ENCODE results near the gene XYLT2.
"Not testable (repeated sequence)": the region's sequence is repeated elsewhere in the genome, so short reads cannot be mapped to it uniquely, and the experiment has no call there.

Gene XYLT2

DNA sequence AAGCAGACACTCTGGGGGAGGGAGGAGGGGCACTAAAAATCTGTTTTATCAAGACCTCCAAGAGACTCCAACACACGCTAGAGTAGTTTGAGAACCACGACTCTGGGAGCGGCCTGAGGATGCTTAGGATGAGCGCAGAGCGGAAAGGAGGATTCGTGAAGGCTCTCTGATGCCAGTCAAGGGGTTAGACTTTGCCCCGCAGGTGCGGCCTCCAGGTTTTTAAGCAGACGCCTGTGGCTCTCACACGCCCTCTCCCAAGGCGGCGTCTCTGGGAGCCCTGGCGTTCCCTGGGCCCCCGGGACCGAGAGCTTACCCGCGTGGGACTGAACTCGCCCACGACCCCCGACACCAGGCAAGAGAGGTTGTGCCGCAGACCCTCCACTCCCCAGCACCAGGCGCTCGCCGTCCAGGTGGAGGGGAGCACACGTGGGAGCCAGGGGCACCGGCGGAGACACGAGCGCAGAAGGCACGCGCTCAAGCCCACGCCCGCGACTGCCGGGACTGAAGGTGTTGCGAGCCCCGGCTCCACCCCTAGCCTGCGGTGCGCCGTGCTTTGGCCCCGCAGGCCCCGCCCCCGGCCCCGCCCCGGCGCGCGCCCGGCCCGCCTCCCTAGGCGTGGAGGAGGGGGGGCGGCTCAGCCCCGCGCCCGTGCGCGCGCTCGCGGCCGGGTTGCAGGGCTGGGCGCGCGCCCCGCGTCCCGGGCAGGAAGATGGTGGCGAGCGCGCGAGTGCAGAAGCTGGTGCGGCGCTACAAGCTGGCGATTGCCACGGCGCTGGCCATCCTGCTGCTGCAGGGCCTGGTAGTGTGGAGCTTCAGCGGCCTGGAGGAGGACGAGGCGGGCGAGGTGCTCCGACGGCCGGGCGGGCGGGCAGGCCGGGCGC lies at the start of gene XYLT2:
XYLT2 (plus strand) TSS at position 695 of the 881 bp plus-strand sequence; CDS start at position 710, 15 bp downstream.
- peak in 51 of 56 donors; percentile 16 to 87 (median 52) for DNase-seq

DNA sequence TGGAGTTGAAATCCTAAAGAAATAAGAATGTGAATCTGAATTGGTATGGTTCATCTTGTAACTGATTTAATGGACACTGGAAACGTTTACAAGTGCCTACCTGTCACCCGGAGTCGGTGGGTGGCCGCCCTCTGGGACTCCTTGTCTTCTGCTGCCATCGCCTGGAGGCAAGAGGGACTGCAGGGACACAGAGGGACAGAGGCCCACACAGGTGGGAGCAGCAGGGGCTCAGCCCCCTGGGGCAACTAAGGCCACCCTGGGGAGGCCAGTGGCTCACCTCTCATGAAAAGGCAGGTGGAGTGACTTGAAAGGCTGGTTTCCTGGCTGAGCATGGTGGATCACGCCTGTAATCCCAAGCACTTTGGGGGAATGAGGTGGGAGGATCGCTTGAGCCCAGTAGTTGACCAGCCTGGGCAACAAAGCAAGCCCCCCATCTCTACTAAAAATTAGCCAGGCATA lies 48.5 kb upstream of the XYLT2 start:
- DNase-seq = peak in 50 of 56 donors; percentile 2 to 68 (median 24)

DNA sequence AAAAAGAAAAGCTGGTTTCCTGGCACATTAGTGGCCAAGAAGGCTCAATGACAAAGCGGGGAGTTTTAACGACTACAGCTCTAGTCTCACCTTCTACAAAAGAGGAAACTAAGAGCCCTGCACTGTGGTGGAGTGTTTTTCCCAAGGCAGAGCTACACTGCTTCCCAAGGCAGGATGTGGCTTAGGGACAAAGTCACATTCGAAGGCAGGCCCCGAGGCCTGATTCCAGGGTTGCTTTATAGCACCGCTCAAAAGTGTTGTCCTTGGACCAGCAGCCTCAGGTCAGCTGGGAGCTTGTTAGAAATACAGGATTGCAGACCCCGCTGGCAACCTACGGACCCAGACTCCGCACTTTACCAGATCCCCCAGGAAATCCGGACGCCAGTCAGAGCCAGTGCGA lies 47.9 kb upstream of the XYLT2 start:
- no peak for DNase-seq

DNA sequence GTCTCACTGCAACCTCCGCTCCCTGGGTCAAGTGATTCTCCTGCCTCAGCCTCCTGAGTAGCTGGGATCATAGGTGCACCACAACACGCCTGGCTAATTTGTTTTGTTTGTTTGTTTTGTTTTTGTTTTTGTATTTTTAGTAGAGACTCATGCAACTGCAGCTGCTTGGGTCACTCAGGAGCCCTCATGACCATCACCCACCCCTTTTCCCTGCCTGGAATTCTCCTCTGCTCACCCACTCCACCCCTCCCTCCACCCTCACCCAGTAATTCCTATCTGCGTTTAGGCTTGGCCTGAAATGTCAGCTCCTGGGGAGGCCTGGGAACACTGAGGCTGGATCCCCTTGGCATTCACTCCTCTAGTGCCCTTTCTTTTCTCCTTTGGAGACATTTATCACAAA lies 46.1 kb upstream of the XYLT2 start:
- DNase-seq = no peak

DNA sequence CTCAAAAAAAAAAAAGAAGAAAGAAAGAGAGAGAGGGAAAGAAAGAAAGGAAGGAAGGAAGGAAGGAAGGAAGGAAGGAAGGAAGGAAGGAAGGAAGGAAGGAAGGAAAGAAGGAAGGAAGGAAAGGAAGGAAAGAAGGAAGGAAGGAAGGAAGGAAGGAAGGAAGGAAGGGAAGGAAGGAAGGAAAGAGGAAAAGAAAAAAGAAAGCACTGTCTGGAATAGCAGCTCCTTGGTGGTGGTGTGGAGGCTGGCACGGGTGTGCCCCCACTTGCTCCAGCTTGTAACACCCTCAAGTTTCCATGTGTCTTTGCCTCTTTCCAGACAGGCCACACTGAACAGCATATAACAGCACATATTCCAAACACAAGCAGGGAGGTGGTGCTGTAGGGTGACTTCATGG lies 45.1 kb upstream of the XYLT2 start:
- not testable (repeated sequence) for DNase-seq

DNA sequence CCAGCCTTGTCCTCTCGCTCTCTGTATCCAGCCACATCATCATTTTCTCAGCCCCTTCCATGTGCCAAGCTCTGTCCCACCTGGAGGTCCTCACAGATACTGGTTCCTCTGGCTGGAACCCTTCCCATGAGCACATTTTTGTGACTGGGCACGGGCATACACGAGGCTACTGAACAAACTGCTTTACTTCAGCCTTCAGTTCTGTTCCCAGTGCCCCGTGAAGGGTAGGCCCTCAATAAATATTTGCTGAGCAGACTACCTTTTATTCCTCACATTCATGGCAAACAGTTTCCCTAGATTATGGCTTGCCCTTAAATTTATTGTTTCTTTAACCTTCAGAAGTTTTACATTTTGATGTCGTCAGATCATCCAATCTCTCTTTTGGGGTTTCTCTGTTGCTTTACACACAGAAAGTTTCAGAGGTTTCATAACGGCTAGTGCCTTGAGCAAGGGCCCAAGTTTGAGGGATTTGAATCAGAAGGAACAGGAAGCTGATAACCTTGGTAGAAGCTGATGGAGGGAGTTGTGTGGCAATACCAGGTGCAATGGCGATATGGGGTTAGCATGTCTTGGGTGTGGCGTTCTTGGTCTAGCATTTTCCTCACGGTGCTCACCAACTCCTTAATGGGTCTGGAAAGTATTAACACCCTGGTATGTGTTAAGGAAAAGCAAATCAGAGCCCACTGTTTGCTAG lies 43.9 kb upstream of the XYLT2 start:
- no peak for DNase-seq

DNA sequence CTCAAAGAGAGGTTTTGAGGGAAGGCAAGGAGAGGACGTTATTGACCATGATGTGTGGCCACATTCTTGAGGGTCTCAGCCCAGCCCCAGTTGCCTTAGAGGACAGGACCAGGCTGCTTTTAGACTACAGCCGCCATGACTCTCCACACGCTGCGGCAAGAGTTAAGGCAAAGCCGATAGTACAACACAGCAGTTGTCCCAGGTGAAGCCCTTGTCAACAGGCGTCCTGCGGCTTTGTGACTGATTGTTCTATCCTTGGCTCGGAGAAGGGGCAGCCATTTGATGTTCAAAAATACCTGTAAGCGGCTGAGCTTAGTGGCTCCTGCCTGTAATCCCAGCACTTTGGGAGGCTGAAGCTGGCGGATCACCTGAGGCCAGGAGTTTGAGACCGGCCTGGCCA lies 42.9 kb upstream of the XYLT2 start:
- DNase-seq = no peak

DNA sequence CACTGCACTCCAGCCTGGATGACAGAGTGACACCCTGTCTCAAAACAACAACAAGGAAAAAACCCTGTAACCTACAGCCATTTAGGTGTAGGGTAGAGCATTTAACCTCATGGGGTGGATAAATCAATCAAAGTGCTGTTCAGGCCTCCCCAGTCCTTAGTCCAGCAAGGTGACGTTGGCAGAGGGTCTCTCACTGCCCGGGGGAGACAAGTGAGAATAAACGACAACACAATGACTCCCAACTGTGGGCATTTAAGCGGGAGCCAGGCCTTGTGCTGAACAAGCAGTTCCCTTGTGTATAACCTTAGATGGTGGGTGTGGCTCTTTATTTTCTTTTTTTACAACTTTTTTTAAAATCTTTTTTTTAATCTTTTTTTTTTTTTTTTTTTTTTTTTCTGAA lies 42.3 kb upstream of the XYLT2 start:
- no peak for DNase-seq

DNA sequence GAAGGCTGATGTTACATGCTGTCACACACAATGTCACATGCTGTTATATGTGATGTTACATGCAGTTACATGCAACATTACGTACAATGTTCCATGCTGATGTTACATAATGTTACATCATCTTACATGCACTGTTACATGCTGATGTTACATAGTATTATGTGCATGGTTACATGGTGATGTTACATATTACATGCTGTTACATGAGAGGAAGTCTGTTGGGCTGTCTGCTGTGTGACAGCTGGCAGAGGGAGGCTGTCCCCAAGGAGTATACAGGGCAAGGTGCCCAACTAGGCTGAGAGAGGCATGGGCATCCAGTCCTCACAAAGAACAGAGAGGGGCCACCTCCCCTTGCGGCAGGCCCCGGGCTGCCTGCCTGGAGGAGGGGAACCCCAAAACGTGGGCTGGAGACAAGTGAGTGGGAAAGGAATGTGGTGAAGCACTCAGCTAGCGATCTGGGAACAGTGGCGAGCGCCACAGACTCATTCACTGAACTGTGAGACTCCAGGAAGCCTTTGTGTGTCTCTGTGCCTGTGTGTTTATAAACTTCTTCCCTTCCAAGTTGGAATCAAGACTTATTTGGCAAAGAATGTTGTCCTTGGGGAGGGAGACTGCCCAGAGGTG lies 41.0 kb upstream of the XYLT2 start:
- no peak for DNase-seq

DNA sequence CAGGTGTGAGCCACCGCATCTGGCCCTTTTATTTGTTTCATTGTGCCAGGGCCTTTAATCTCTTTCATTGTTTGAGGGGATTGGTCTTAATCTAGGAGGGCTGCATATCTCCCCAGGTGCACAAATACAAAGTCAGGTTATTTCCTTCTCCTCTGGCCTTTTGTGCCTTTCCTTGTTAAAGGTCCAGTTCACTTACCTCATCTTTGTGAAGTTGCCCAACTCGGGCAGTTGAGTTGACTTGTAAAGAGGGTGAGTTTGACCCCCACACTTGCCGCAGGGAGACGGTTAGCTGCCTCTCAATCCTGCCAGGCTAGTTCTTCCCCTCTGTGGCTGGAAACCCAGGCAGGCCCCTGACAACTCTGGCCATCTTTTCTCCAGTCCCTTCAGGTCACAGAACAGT lies 38.3 kb upstream of the XYLT2 start:
- DNase-seq = no peak

DNA sequence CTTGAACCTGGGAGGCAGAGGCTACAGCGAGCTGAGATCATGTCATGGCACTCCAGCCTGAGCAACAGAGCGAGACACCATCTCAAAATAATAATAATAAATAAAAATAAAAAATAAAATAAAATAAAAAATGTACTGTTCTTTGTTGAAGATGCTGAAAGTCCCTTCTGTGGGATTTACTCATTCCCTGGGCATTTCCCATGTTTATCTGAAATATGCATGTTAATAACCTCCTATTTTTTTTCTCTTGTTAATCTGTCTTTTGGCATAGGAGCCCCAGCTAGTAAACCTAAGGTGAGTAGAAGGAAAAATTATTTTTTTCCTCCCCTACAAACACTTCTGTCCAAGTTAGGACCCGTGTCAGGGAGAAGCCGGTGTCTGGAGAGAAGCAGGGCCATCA lies 37.3 kb upstream of the XYLT2 start:
- no peak for DNase-seq

DNA sequence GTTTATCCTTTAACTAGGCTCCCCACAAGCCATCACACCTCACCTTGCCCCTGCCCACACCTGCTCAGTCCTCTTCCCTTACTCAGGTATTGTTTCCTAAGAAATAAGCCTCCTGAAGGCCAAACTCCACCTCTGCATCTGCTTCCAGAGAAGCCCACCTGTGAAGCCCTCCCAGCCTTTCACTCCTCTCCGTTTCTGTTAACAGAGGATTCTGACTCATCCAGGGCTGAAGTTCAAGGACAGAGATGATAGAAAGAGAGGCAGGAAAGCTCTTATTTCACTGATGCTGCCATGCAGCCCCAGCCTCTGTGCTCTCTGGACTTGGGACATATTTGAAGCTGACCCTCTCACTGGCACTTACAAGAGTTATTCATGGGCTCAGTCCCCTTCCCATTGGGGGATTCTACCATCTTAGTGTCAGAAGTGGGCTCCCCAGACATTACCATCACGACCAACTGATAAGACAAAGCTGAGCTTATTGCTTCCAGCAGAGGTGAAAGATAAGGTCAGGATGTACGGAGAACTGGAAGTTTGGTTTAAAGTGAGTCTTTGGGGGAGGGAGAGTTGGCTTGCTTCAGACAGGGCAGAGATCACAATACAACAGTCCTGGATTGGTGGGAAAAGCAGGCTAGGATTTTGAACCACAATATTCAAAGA lies 35.3 kb upstream of the XYLT2 start:
- DNase-seq = no peak

DNA sequence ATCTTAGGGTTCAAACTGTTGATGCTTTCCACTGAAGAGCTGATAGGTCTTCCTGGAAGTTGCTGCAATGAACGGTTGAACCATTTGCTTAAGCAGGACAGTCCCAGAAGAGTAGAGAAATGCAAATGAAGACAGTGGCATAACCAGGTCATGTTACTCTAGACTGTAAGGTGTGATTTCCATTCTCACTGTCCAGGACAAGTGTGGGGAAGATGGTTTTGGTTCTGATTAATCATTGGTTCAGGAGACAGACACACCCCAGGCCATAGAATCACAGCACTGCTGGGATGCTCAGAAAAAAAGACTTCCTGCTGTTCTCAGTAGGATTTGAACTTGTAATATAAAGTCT lies 34.8 kb upstream of the XYLT2 start:
- no peak for DNase-seq

DNA sequence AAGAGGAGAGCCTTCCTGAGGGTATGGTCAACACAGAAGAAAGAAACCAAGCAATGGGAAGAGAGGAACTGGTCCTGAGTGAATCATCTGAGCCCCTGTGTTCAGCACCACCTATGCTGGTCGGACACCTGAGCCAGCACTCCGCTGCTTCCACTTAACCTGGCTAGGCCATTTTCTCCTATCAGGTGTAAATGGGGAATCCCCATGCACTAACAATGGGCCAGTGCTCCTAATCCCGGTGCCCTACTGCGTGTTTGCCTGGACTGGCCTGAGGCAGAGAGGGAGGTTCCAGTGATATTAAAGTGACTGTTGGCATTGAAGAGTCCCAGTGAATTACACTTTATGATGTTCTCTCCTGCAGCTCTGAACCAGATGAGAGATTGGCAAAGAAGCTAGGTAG lies 34.4 kb upstream of the XYLT2 start:
- no peak for DNase-seq

DNA sequence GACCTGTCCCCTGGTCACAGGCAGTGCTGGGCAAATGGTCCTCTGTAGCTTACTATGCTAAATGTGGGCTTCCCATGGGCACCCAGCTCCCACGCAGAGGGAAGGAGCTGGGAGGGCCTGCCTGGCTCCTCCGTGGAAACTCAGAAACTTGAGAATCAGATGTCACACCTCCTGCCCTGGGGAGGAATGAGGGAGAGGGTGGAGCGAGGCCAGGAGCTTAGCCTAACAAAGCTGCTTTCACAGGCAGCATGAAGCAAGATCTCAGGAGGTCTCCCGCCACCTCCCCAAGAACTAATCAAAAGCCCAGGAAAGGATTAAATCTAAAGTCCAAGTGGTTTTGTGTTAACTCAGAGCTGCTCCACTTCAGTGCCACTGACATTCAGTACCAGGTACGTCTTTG lies 33.6 kb upstream of the XYLT2 start:
- no peak for DNase-seq

DNA sequence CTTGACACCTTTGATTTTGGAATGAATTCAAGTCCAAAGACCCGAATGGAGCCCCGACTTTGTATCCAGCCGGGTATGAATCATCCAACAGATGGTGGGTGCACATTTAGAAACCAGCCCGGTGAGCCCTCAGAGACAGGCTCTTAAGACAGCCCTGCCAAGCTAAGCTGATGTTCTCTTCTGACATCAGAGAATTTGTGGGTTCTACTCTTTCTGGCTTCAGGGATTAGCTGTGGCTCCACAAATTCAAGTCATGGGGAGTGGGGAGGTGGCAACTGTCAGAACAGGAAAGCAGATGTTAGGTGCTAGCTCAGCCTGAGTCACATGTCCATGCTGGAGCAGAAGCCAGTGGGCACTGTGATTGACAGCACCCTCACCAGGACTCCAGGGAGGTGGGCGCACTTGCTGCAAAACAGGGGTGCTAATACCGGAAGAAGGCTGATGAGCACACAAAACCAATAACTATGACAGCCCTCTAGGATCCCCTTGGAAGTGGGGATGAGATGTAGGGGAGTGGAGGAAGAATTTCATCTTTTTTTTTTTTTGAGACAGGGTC lies 31.4 kb upstream of the XYLT2 start:
- no peak for DNase-seq

DNA sequence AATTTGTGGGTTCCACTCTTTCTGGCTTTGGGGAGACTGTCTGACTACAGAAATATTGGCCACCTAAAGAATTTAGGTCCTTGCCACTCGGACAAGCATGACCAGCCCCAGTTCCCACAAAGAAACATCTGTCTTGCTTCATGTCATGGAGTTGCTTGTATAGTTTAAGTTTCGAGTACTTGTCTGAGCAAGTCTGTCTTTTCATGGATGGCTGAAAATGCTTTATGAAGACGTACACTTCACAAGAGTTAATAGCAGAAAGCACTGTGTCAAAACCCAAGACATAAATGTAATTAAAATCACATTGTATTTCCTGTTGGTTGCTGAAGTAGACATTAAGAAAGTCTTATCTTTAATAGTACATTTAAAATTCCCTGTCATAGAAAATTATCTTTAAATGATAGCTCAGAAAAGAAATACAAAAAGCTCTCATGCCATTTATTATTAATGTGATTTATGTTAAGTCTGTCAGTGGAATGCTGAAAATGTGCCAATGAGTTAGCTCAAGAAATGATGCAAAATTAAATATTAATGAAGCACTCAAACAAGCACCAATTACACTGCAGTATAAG lies 29.8 kb upstream of the XYLT2 start:
- no peak for DNase-seq

DNA sequence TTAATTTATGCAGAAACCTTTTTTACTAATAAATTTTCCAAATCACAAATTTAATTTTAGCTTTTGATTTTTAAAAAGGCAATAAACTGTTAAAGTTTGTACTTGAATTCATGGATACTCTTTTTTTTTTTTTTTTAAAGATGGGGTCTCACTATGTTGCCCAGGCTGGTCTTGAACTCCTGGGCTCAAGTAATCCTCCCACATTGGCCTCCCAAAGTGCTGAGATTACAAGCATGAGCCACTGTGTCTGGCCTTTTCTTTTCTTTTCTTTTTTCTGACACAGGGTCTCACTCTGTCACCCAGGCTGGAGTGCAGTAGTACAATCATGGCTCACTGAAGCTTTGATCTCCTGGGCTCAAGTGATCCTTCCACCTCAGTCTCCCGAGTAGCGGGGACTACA lies 29.3 kb upstream of the XYLT2 start:
- not testable (repeated sequence) for DNase-seq

DNA sequence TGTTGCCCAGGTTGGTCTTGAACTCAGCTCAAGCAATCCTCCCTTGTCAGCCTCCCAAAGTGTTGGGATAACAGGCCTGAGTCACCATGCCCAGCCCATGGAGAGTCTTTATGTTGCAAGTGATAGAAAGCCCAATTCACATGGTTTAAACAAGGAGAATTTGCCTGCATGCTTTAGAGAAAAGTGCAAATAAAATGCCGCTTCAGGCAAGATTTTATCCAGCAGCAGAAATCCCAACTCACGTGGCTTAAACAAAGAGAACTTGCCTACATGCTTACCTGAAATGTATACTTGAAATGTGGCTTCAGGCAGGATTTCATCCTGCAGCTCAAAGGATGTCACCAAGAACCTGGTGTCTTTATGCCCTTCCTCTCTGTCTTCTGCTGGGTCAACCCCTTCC lies 28.8 kb upstream of the XYLT2 start:
- no peak for DNase-seq

DNA sequence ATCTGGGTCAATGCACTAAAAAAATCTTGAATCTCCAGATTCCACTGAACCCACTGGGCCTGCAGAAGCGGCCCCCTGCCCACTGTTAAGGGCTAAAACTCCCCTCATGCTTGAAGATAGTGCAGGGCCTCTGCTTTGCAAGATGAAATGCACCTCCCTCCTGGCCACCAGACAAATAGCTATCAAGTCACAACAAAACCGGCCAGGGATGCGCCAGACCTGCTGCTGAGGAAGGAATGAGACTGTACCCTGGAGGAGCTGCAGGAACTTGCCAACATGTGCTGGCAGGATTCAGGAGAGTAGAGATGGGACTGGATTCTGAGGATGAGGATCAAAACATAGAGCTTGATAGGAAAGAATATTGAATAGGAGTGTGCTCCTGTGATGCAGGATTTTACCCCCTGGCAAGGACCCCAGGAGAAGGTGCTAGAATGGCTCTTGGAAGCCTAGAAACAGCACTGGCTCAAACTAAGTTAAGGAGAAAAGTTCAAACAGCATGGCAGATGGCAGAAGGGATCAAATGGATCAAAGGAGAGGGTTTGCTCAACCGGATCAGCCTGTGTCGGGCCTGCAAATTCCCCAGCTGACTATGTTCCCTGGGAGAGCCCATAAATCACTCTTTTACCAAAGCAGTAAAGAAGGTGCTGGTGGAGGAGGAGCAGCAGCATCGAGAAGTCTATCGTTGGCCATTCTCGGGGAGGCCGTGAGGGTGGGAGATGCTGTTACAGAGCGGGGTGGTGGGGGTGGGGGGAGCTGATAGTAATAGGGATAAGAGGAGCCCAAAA lies 27.2 kb upstream of the XYLT2 start:
- no peak for DNase-seq

All from amygdala (tissue), 56 donors.